Right lobe of liver (tissue), 6 donors: ENCODE data around the gene SPINDOC. TPM values are rescaled to one million over a fixed set of nuclear protein-coding genes. Genes with fewer than 3 reads are reported as not detected.

Source experiments
- ATAC-seq, 4 donors: fragments of 200-7000 bp; cut with Tn5 transposase; one replicate each; pipeline ENCODE4 v1.9.1; 2020; ENCODE audit warnings: mild to moderate bottlenecking in 4 of 4, moderate library complexity in 4 of 4
- DNase-seq, 3 donors: peaks; one replicate each; pipeline ENCODE4 v3.0.0-alpha.2; 2020
- H3K27ac ChIP-seq, 3 donors: fragments of 200-600 bp; one replicate each; pipeline ENCODE4 v1.8.0; 2022
- H3K27me3 ChIP-seq, 2 donors: fragments of 200-600 bp; one replicate each; pipeline ENCODE4 v1.8.0; 2022
- H3K36me3 ChIP-seq, 4 donors: fragments of 200-600 bp; sonication (generic) in 1 of 4; one replicate each; pipeline versions ENCODE4 v1.5.1 to v1.8.0; 2017 to 2022; ENCODE audit warnings: control low read depth in 1 of 4
- H3K4me1 ChIP-seq, 4 donors: fragments of 200-600 bp; sonication (generic) in 1 of 4; one replicate each; pipeline versions ENCODE4 v1.5.1 to v1.8.0; 2017 to 2022; ENCODE audit warnings: control low read depth in 1 of 4
- H3K4me3 ChIP-seq, 3 donors: fragments of 200-600 bp; one replicate each; pipeline ENCODE4 v1.8.0; 2022
- H3K9me3 ChIP-seq, 4 donors: fragments of 200-600 bp; sonication (generic) in 1 of 4; one replicate each; pipeline versions ENCODE4 v1.5.1 to v1.8.0; 2017 to 2022; ENCODE audit warnings: control low read depth in 1 of 4
- POLR2A ChIP-seq: fragments of 450-650 bp; IDR thresholded peaks from one replicate; pipeline ENCODE4 v1.6.1; 2017; ENCODE audit warnings: antibody characterized with exemption, mild to moderate bottlenecking
- WGBS: methylation state at CpG from one replicate; pipeline ENCODE4 v1.1.6; 2018; ENCODE audit warnings: low coverage, low lambda C conversion rate; ENCODE audit not compliant: insufficient coverage; ENCODE audit errors: missing lambda C conversion rate; 5-methylcytosine and 5-hydroxymethylcytosine counted together
- intact Hi-C, 2 donors: fragments of 100-400 bp; cut with DNase I; formaldehyde crosslinking; loops; one replicate each; pipeline versions ENCODE4 v1.11.2 to v1.14.1; 2022
- total RNA-seq, 6 experiments: library from RNA; depleted of rRNA in 2 of 6; stranded (reverse); fragments of >200 nt in 2 of 6; fragmentation: NEBNext Ultra II Directional in 3 of 6; extraction: Animal tissue kit (Norgen Biotek cat#: 25700) in 3 of 6; gene quantifications; one replicate each; pipeline versions ENCODE4 v1.1.0 to v1.2.4, GENCODE V29; 2016 to 2023
- TF ChIP-seq, protein P1 (sequence below), 4 donors: fragments of 200-600 bp in 3 of 4; fragments of 450-650 bp in 1 of 4; IDR thresholded peaks; one replicate each; pipeline versions ENCODE4 v1.5.1 to v1.8.0; 2016 to 2022; ENCODE audit warnings: antibody characterized with exemption in 4 of 4, mild to moderate bottlenecking in 2 of 4
- donor health status: DM: no; HTN: yes; CAD: no.
- donor health status: DM: no; HTN: no; CAD: no.
- donor health status: DM: no; HTN: no; CAD: no.
- donor health status: DM: no; HTN: yes; CAD: no.
- donor health status: DM: no; HTN: yes; CAD: no.

The SPINDOC gene
- total RNA-seq, 6 experiments from 2014 or later = 2.2 to 5.0 (median 2.7) TPM

DNA sequence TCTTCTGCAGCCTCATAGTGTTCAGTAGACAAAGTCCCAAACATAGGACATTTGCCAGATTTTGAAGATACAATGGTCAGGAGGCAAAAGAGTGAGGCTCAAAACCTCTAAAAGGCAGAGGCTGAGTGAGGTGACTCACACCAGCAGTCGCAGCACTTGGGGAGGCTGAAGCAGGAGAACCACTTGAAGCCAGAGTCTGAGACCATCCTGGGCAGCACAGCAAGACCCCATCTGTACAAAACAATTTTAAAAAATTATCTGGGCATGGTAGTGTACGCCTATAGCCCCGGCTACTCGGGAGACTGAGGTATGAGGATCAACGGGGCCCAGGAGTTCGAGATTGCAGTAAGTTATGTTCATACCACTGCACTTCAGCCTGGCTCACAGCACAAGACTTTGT is 30.5 kb upstream of the SPINDOC start:
- ATAC-seq (no peak), DNase-seq (no peak)
- Histone ChIP-seq H3K4me3 (no peak overlapping the region), H3K27me3 (no peaks in the 10 kb centered on the region), H3K4me1 (no peaks in the 10 kb centered on the region), H3K27ac (no peak overlapping the region), H3K36me3 (no peaks in the 10 kb centered on the region), H3K9me3 (no peaks in the 10 kb centered on the region)
- intact Hi-C loops = no loop called here
- WGBS = 84% methylated on average over 6 of the region's 6 CpGs
- TF ChIP-seq POLR2A = no peak
- TF ChIP-seq, protein P1, sequence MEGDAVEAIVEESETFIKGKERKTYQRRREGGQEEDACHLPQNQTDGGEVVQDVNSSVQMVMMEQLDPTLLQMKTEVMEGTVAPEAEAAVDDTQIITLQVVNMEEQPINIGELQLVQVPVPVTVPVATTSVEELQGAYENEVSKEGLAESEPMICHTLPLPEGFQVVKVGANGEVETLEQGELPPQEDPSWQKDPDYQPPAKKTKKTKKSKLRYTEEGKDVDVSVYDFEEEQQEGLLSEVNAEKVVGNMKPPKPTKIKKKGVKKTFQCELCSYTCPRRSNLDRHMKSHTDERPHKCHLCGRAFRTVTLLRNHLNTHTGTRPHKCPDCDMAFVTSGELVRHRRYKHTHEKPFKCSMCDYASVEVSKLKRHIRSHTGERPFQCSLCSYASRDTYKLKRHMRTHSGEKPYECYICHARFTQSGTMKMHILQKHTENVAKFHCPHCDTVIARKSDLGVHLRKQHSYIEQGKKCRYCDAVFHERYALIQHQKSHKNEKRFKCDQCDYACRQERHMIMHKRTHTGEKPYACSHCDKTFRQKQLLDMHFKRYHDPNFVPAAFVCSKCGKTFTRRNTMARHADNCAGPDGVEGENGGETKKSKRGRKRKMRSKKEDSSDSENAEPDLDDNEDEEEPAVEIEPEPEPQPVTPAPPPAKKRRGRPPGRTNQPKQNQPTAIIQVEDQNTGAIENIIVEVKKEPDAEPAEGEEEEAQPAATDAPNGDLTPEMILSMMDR (IDR thresholded peaks at IDR 0.05) = no peak

- Histone ChIP-seq H3K4me1 (no peaks in the 10 kb centered on the region), H3K36me3 (no peaks in the 10 kb centered on the region), H3K9me3 (no peaks in the 10 kb centered on the region), H3K4me3 (no peak overlapping the region), H3K27me3 (no peaks in the 10 kb centered on the region), H3K27ac (no peak overlapping the region)
- ATAC-seq (peak; percentile 29 to 57 (median 46)), DNase-seq (no peak)
- intact Hi-C loops = no loop called here
- 11% methylated on average over 7 of the region's 7 CpGs for whole genome bisulfite sequencing
- TF ChIP-seq, protein P1 (IDR thresholded peaks at IDR 0.05) = no peak
- no peak for TF ChIP-seq POLR2A
Observed at GRCh38 chr11:63783925-63784592, 29.2 kb upstream of the SPINDOC start.

DNA sequence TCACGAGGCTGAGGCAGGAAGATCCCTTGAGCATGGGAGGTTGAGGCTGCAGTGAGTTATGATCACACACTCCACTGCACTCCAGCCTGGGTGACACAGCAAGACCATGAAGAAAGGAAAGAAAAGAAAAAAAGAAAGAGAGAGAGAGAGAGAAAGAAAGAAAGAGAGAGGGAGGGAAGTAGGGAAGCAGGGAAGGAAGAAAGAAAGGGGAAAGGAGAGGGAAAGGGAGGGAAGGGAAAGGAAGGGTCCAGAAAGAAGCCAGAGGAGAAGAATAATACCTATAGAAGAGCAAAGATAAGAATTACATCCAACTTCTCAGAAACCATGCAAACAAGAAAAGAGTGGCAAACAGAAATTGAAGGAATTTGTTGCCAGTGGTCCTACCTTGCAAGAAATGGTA is 27.4 kb upstream of the SPINDOC start:
- no peaks in the 10 kb centered on the region for H3K9me3 ChIP-seq
- H3K36me3 ChIP-seq = no peaks in the 10 kb centered on the region
- no peaks in the 10 kb centered on the region for H3K27me3 ChIP-seq
- DNase-seq (no peak), ATAC-seq (no peak)
- intact Hi-C loops = no loop called here
- H3K27ac ChIP-seq = no peak overlapping the region
- TF ChIP-seq, protein P1 (IDR thresholded peaks at IDR 0.05) = no peak
- TF ChIP-seq POLR2A = no peak
- H3K4me1 ChIP-seq = no peaks in the 10 kb centered on the region
- 64% methylated on average over 1 of the region's 1 CpG for WGBS
- no peak overlapping the region for H3K4me3 ChIP-seq

GRCh38 chr11:63791495-63792167 is 21.6 kb upstream of the SPINDOC start:
- ATAC-seq = no peak
- 90% methylated on average over 6 of the region's 6 CpGs for WGBS
- H3K4me3 ChIP-seq = no peak overlapping the region
- H3K4me1 ChIP-seq = no peaks in the 10 kb centered on the region
- DNase-seq = no peak
- TF ChIP-seq POLR2A = no peak
- TF ChIP-seq, protein P1 (IDR thresholded peaks at IDR 0.05) = no peak
- intact Hi-C loops = no loop called here
- no peaks in the 10 kb centered on the region for H3K27me3 ChIP-seq
- H3K36me3 ChIP-seq = no peaks in the 10 kb centered on the region
- H3K9me3 ChIP-seq = peaks cover 0 to 8% (median 0%) of the 10 kb centered on the region in 4 donors
- no peak overlapping the region for H3K27ac ChIP-seq
